Measurements from ENCODE around the gene CGNL1.

Gene CGNL1

GRCh38 chr15:57503051-57503702, 126.9 kb downstream of the CGNL1 start:
- DNase-seq: no peak

GRCh38 chr15:57503911-57504598, 127.8 kb downstream of the CGNL1 start:
- DNase-seq: no peak

- DNase-seq: no peak
Observed at GRCh38 chr15:57504599-57504940, 128.3 kb downstream of the CGNL1 start.

- DNase-seq: no peak
Observed at GRCh38 chr15:57505056-57505715, 128.9 kb downstream of the CGNL1 start.

GRCh38 chr15:57505949-57506391, 129.7 kb downstream of the CGNL1 start:
- DNase-seq: no peak

- DNase-seq: no peak
Observed at GRCh38 chr15:57506422-57506821, 130.1 kb downstream of the CGNL1 start.

GRCh38 chr15:57507111-57507510, 130.8 kb downstream of the CGNL1 start:
- DNase-seq: no peak

GRCh38 chr15:57509126-57509525, 132.8 kb downstream of the CGNL1 start:
- DNase-seq: no peak

- DNase-seq: no peak
Observed at GRCh38 chr15:57509965-57510364, 133.7 kb downstream of the CGNL1 start.

- DNase-seq: no peak
Observed at GRCh38 chr15:57510647-57511046, 134.3 kb downstream of the CGNL1 start.

- no peak for DNase-seq
Observed at GRCh38 chr15:57516327-57517029, 140.2 kb downstream of the CGNL1 start.

GRCh38 chr15:57517030-57517671, 140.8 kb downstream of the CGNL1 start:
- no peak for DNase-seq

- no peak for DNase-seq
Observed at GRCh38 chr15:57518779-57519405, 142.6 kb downstream of the CGNL1 start.

GRCh38 chr15:57519806-57520205, 143.5 kb downstream of the CGNL1 start:
- DNase-seq: no peak

GRCh38 chr15:57521503-57521902, 145.2 kb downstream of the CGNL1 start:
- DNase-seq: no peak

- DNase-seq: no peak
Observed at GRCh38 chr15:57522148-57522547, 145.8 kb downstream of the CGNL1 start.

- no peak for DNase-seq
Observed at GRCh38 chr15:57525581-57525980, 149.3 kb downstream of the CGNL1 start.

- no peak for DNase-seq
Observed at GRCh38 chr15:57526076-57526475, 149.8 kb downstream of the CGNL1 start.

GRCh38 chr15:57526615-57527014, 150.3 kb downstream of the CGNL1 start:
- no peak for DNase-seq

GRCh38 chr15:57527382-57528091, 151.2 kb downstream of the CGNL1 start:
- peak; percentile 11 for DNase-seq

GRCh38 chr15:57528940-57529565, 152.7 kb downstream of the CGNL1 start:
- DNase-seq: no peak
